ENCODE measurements around the gene LRRC4B.

DNA sequence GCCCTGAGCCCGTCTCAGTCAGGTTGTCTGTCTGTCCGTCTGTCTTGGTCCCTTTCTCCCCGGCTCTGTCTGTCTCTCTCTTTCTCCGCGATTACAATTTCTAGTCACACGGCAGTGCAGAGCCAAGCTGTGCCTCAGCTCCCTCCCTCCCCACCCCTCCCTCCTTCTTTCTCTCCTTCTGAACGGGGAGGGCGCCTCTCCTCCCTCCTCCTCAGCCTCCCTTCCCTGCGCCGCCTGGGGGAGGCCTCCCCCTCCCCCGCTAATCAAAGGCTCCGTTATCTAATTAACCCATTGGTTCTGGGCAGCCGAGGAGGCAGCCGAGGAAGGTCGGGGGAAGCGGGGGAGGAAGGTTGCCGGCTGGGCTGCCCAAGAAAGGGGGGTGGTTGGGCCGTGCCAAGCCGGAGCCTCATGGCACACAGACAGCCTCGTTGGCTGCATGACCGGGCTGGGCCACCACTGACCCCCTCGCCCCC, 16.5 kb downstream of the LRRC4B start:
- TF ChIP-seq, protein P1, sequence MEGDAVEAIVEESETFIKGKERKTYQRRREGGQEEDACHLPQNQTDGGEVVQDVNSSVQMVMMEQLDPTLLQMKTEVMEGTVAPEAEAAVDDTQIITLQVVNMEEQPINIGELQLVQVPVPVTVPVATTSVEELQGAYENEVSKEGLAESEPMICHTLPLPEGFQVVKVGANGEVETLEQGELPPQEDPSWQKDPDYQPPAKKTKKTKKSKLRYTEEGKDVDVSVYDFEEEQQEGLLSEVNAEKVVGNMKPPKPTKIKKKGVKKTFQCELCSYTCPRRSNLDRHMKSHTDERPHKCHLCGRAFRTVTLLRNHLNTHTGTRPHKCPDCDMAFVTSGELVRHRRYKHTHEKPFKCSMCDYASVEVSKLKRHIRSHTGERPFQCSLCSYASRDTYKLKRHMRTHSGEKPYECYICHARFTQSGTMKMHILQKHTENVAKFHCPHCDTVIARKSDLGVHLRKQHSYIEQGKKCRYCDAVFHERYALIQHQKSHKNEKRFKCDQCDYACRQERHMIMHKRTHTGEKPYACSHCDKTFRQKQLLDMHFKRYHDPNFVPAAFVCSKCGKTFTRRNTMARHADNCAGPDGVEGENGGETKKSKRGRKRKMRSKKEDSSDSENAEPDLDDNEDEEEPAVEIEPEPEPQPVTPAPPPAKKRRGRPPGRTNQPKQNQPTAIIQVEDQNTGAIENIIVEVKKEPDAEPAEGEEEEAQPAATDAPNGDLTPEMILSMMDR (conservative IDR thresholded peaks at IDR 0.05 in 1 of 2, IDR thresholded peaks at IDR 0.05 in 1 of 2; ENCODE audit: low read depth in 1 of 2, low read length in 2 of 2) = no peak
- no peak for TF ChIP-seq EZH2 (IDR thresholded peaks at IDR 0.05; ENCODE audit: low read length, missing control alignments)

Data from fibroblast of lung (primary cell).